Glutamatergic neuron (in vitro differentiated cells): Measurements from ENCODE around the gene CRLF2. TPM values are rescaled to one million over a fixed set of nuclear protein-coding genes. Genes with fewer than 3 reads are reported as not detected.
"Not testable (repeated sequence)": the region's sequence is repeated elsewhere in the genome, so short reads cannot be mapped to it uniquely, and the experiment has no call there.

ENCODE experiments used
- DNase-seq: peaks from one replicate; pipeline ENCODE4 v3.0.0; 2022
- H3K27ac Mint-ChIP-seq: one replicate; pipeline ENCODE4 v1.8.0; 2020; ENCODE audit warnings: mild to moderate bottlenecking, mixed read lengths, inconsistent platforms; ENCODE audit not compliant: unreplicated experiment
- H3K27me3 Mint-ChIP-seq: one replicate; pipeline ENCODE4 v1.8.0; 2020; ENCODE audit warnings: mild to moderate bottlenecking, moderate library complexity, mixed read lengths, inconsistent platforms; ENCODE audit not compliant: unreplicated experiment
- H3K36me3 Mint-ChIP-seq: one replicate; pipeline ENCODE4 v1.8.0; 2020; ENCODE audit warnings: mild to moderate bottlenecking, mixed read lengths, inconsistent platforms; ENCODE audit not compliant: unreplicated experiment
- H3K4me1 Mint-ChIP-seq: one replicate; pipeline ENCODE4 v1.8.0; 2020; ENCODE audit warnings: mild to moderate bottlenecking, low read depth, mixed read lengths, inconsistent platforms; ENCODE audit not compliant: unreplicated experiment
- H3K4me3 Mint-ChIP-seq: one replicate; pipeline ENCODE4 v1.8.0; 2020; ENCODE audit warnings: mild to moderate bottlenecking, mixed read lengths, inconsistent platforms; ENCODE audit not compliant: unreplicated experiment
- H3K9me3 Mint-ChIP-seq: one replicate; pipeline ENCODE4 v1.8.0; 2020; ENCODE audit warnings: mild to moderate bottlenecking, moderate library complexity, mixed read lengths, inconsistent platforms; ENCODE audit not compliant: unreplicated experiment
- total RNA-seq: library from RNA; stranded (reverse); fragmentation: NEBNext Ultra II Directional; extraction: Animal tissue kit (Norgen Biotek cat#: 25700); gene quantifications from one replicate; pipeline ENCODE4 v1.2.1, GENCODE V29; 2021; ENCODE audit not compliant: unreplicated experiment
- TF ChIP-seq, protein P1 (sequence below): fragments of 200-600 bp; sonication (generic); IDR thresholded peaks from one replicate; pipeline ENCODE4 v1.5.0; 2021; ENCODE audit not compliant: partially characterized antibody, unreplicated experiment

The CRLF2 gene
- total RNA-seq, 1 donor from 2014 or later: 0.54 TPM

DNA sequence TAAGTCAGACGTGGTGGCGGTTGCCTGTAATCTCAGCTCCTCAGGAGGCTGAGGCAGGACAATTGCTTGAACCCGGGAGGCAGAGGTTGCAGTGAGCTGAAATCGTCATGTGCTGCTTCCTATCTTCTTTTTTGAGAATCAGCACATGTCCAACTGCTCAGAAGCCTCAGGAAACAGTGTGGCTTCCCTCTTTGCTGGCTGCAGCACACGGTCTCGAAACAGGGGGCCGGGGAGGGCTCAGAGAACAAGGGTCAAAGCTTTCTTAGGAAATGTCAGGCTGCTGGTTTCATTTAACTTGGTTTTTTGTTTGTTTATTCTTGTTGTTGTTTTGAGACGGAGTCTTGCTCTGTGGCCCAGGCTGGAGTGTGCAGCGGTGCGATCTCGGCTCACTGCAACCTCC lies 31.3 kb downstream of the CRLF2 start:
- Mint-ChIP-seq H3K27ac (no peak overlapping the region), H3K9me3 (peaks cover 2% of the 10 kb centered on the region)

DNA sequence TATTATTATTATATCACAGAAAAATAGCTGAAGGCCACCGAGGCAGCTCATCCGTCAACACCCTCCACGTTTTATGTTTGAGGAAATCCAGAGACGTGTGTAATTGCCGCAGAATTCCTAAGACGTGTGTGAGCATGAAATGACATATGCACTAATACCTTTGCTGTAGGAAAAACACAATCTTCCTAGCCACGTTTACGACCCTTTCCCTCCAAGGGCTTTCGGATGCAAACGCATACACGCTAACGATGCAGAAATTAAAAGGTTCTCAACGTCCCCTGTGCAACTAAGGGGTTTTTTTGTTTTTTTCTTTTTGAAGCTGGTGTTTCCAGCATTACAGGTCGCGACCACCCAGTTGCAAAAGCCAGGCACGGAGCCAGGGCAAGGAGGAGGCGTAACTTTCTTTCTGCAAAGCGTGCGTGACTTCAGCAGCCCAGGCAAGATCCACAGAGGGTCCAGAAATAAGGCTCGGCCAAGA lies 33.8 kb downstream of the CRLF2 start:
- Mint-ChIP-seq H3K4me1 (no peaks in the 10 kb centered on the region), H3K27ac (no peak overlapping the region), H3K27me3 (no peaks in the 10 kb centered on the region), H3K9me3 (peaks cover 2% of the 10 kb centered on the region), H3K4me3 (no peak overlapping the region), H3K36me3 (no peaks in the 10 kb centered on the region)
- TF ChIP-seq, protein P1, sequence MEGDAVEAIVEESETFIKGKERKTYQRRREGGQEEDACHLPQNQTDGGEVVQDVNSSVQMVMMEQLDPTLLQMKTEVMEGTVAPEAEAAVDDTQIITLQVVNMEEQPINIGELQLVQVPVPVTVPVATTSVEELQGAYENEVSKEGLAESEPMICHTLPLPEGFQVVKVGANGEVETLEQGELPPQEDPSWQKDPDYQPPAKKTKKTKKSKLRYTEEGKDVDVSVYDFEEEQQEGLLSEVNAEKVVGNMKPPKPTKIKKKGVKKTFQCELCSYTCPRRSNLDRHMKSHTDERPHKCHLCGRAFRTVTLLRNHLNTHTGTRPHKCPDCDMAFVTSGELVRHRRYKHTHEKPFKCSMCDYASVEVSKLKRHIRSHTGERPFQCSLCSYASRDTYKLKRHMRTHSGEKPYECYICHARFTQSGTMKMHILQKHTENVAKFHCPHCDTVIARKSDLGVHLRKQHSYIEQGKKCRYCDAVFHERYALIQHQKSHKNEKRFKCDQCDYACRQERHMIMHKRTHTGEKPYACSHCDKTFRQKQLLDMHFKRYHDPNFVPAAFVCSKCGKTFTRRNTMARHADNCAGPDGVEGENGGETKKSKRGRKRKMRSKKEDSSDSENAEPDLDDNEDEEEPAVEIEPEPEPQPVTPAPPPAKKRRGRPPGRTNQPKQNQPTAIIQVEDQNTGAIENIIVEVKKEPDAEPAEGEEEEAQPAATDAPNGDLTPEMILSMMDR: no peak
- no peak for DNase-seq

More for the DNA sequence above, 31.3 kb downstream of the CRLF2 start:
- DNase-seq: no peak
- Mint-ChIP-seq H3K4me3 (no peak overlapping the region), H3K36me3 (no peaks in the 10 kb centered on the region), H3K27me3 (no peaks in the 10 kb centered on the region), H3K4me1 (no peaks in the 10 kb centered on the region)
- TF ChIP-seq, protein P1: no peak

DNA sequence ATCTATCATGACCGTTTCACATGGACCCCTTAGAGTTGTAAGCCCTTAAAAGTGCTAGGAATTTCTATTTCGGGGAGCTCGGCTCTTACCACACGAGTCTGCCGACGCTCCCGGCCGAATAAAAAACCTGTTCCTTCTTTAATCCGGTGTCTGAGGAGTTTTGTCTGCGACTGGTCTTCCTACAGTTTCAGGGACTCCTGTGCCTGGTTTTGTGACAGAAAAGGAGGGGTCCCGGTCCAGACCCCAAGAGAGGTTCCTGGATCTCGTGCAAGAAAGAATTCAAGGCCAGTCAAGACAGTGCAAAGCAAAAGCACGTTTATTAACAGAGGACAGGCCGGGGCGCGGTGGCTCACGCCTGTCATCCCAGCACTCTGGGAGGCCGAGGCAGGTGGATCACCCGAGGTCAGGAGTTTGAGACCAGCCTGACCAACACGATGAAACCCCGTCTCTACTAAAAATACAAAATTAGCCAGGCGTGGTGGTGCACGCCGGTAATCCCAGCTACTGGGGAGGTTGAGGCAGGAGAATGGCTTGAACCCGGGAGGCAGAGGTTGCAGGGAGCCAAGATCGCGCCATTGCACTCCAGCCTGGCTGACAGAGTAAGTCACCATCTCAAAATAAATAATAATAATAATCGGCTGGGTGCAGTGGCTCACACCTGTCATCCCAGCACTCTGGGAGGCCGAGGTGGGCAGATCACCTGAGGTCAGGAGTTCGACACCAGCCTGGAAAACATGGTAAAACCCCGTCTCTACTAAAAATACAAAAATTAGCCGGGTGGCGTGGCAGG lies 35.7 kb downstream of the CRLF2 start:
- H3K9me3 Mint-ChIP-seq, DNase-seq, H3K36me3 Mint-ChIP-seq, H3K4me1 Mint-ChIP-seq, H3K27me3 Mint-ChIP-seq, H3K4me3 Mint-ChIP-seq, H3K27ac Mint-ChIP-seq: not testable (repeated sequence)

DNA sequence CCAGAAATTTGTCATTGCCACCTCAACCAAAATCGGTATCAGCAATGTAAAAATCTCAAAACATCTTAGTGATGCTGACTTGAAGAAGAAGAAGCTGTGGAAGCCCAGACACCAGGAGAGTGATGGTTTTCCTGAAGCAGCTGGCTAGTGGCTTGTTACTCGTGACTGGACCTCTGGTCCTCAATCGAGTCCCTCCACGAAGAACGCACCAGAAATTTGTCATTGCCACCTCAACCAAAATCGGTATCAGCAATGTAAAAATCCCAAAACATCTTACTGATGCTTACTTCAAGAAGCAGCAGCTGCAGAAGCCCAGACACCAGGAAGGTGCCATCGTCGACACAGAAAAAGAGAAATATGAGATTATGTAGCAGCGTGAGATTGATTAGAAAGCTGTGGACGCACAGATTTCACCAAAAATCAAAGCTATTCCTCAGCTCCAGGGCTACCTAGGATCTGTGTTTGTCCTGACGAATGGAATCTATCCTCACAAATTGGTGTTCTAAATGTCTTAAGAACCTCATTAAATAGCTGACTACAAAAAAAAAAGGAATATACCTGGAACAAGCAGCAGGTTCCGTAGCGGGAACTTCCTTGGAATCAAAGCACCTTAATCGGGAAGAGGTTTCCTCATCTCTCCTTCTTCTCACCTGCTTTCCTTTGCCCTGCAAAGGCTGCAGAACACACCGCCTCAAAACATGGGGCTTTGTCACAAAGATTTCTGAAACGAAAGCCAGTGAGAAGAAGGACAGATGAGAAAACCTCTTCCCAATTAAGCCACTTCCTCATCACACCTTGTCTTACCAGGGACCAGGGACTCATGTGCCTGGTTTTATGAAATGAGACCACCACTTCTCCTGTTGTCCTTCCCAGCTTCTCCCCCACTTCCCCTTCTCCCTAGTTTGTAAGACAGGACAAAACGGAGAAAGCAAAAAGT lies 37.6 kb downstream of the CRLF2 start:
- H3K27ac Mint-ChIP-seq, H3K36me3 Mint-ChIP-seq, H3K4me3 Mint-ChIP-seq, DNase-seq, H3K4me1 Mint-ChIP-seq, H3K27me3 Mint-ChIP-seq, H3K9me3 Mint-ChIP-seq: not testable (repeated sequence)

DNA sequence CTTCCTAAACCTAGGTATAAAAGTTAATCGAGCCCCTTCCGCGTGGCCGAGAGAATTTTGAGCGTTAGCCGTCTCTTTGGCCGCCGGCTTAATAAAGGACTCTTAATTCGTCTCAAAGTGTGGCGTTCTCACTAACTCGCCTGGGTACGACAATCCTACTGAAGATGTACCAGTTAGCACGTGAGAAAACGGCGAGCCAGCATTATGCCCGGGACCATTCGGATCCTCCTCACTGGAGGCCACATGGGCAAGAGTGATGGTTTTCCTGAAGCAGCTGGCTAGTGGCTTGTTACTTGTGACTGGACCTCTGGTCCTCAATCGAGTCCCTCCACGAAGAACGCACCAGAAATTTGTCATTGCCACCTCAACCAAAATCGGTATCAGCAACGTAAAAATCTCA lies 39.0 kb downstream of the CRLF2 start:
- not testable (repeated sequence) for H3K9me3 Mint-ChIP-seq, H3K4me3 Mint-ChIP-seq, H3K27ac Mint-ChIP-seq, H3K4me1 Mint-ChIP-seq, DNase-seq, H3K36me3 Mint-ChIP-seq, H3K27me3 Mint-ChIP-seq

DNA sequence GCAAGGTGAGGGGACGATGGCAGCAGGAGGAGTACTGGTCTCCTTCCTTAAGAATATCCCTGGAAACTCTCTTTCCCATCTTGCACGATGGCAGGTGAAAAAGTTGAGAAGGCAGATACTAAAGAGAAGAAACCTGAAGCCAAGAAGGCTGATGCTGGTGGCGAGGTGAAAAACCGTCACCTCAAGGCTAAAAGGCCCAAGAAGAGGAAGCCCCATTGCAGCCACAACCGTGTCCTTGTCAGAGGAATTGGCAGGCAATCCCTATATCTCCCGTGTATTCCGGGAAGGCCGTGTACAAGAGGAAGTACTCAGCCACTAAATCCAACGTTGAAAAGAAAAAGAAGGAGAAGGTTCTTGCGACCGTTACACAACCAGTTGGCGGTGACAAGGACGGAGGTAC lies 40.0 kb downstream of the CRLF2 start:
- H3K27me3 Mint-ChIP-seq: peaks cover 6% of the 10 kb centered on the region
- H3K9me3 Mint-ChIP-seq: peaks cover 5% of the 10 kb centered on the region

DNA sequence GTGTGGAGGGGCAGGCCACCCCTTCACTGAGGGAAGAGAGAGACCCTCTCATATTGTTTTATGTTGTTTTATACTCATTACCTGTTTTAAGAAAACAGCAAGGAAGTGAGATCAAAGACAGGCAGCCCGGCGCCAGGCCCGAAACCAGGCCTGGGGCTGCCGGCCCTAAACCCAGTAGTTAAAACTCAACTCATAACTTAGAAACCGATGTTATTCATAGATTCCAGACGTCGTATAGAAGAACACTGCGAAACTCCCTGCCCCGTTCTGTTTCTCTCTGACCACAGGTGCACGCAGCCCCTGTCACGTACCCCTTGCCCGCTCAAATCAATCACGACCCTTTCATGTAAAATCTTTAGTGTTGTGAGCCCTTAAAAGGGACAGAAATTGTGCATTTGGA lies 40.5 kb downstream of the CRLF2 start:
- not testable (repeated sequence) for H3K4me3 Mint-ChIP-seq, H3K27ac Mint-ChIP-seq, H3K36me3 Mint-ChIP-seq, H3K27me3 Mint-ChIP-seq, H3K9me3 Mint-ChIP-seq, DNase-seq, H3K4me1 Mint-ChIP-seq

More for the DNA sequence above, 40.0 kb downstream of the CRLF2 start:
- H3K36me3 Mint-ChIP-seq: no peaks in the 10 kb centered on the region
- H3K27ac Mint-ChIP-seq: no peak overlapping the region
- DNase-seq: no peak
- no peaks in the 10 kb centered on the region for H3K4me1 Mint-ChIP-seq
- TF ChIP-seq, protein P1: no peak
- H3K4me3 Mint-ChIP-seq: no peak overlapping the region
